ENCODE data around the gene ATP8A1. TPM values are rescaled to one million over a fixed set of nuclear protein-coding genes. Genes with fewer than 3 reads are reported as not detected.

Gene ATP8A1
- total and polyA plus RNA-seq, 2 of the 8 experiments (the other 6 are each of a cell fraction or from before 2014, with no cell fraction given), result 3.7 to 14.9 TPM

DNA sequence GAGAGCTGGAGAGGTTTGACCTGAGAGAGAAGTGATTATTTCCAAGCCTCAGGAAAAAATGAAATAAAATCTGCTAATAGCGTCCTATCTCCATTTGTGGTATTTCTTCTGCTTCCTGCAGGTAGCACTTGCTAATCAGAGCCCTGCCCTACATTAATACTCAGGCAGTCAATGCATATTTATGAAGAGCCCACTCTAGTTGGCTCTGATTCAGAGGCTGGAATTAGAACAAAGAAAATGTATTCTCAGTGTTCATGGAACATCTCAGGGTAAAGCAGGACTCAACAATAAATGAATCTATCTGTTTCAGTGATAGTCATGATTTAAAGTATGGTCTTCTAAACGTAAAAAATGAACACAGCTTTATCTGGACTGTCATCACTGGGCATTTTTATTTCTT, 1.4 kb upstream of the ATP8A1 start:
- FAIRE-seq (no peak), DNase-seq (ENCODE audit: low read depth in 1 of 2, low spot score in 2 of 2) (no peak)
- no peak overlapping the region for H2BK12ac ChIP-seq (ENCODE audit: low read depth, low read length)
- no peak overlapping the region for H2BK120ac ChIP-seq (replicated peaks; ENCODE audit: low read depth, low read length)
- POLR2A ChIA-PET (ENCODE audit: partially characterized antibody), result no interaction called here
- peak overlapping the region; percentile 88 for H3K4me2 ChIP-seq (ENCODE audit: insufficient read depth in 1 of 2, low read depth in 2 of 2, low read length in 2 of 2)
- H3K23me2 ChIP-seq (ENCODE audit: low read depth, low read length), result peaks cover 14% of the 10 kb centered on the region
- H4K20me1 ChIP-seq (replicated peaks in 1 of 2; ENCODE audit: control insufficient read depth in 1 of 2, insufficient read depth in 2 of 2, low read length in 2 of 2), result no peaks in the 10 kb centered on the region
- no peak overlapping the region for H3K18ac ChIP-seq (ENCODE audit: extremely low read depth, low read length)
- H3K27me3 ChIP-seq (replicated peaks in 1 of 4; ENCODE audit: control insufficient read depth in 3 of 4, extremely low read depth in 1 of 4, insufficient read depth in 3 of 4, low read length in 3 of 4), result peaks cover 0 to 2% (median 0%) of the 10 kb centered on the region in 4 experiments; a peak in 1 of 7 replicates
- H3K23ac ChIP-seq (ENCODE audit: insufficient read length), result no peak overlapping the region
- H2AFZ ChIP-seq (ENCODE audit: low read length), result no peak overlapping the region
- peaks cover 0 to 10% of the 10 kb centered on the region in 2 experiments; a peak in 1 of 4 replicates for H3K79me2 ChIP-seq (ENCODE audit: control insufficient read depth in 1 of 2, insufficient read depth in 2 of 2, low read length in 2 of 2)
- H2AK5ac ChIP-seq (ENCODE audit: low read depth, low read length), result no peak overlapping the region
- H3K14ac ChIP-seq (ENCODE audit: insufficient read length), result no peak overlapping the region
- H2BK15ac ChIP-seq (ENCODE audit: low read length), result no peak overlapping the region
- no peak overlapping the region for H3K4ac ChIP-seq (replicated peaks; ENCODE audit: insufficient read length, low read depth, low read length)
- H3K36me3 ChIP-seq (ENCODE audit: control insufficient read depth in 2 of 4, insufficient read depth in 4 of 4, low read length in 3 of 4), result no peaks in the 10 kb centered on the region
- H4K8ac ChIP-seq (ENCODE audit: extremely low read depth, insufficient read depth, low read length), result no peak overlapping the region
- H3K4me1 ChIP-seq (replicated peaks in 1 of 4; ENCODE audit: control insufficient read depth in 3 of 4, insufficient read depth in 4 of 4, low read length in 3 of 4), result peaks cover 0 to 10% (median 2%) of the 10 kb centered on the region in 4 experiments; a peak in 3 of 7 replicates
- H3K9me3 ChIP-seq (ENCODE audit: insufficient read depth in 2 of 2, low read depth in 1 of 2, low read length in 1 of 2), result no peaks in the 10 kb centered on the region
- no peak overlapping the region; a peak in 1 of 7 replicates for H3K9ac ChIP-seq (replicated peaks in 1 of 4; ENCODE audit: extremely low read depth in 1 of 4, low read depth in 3 of 4, low read length in 3 of 4)
- H3K79me1 ChIP-seq (ENCODE audit: low read depth, low read length), result no peaks in the 10 kb centered on the region
- WGBS, 2 experiments (ENCODE audit: extremely low coverage in 1 of 2, insufficient coverage in 1 of 2, insufficient read length in 1 of 2, insufficient replicate concordance in 2 of 2, low coverage in 1 of 2, low lambda C conversion rate in 2 of 2, missing lambda C conversion rate in 1 of 2), result 78% methylated on average over 2 of the region's 2 CpGs; no CpG with 5 or more reads in 1 of the 2 experiments
- H4K5ac ChIP-seq (ENCODE audit: insufficient read length, low read depth, low read length), result no peak overlapping the region
- H2BK5ac ChIP-seq (ENCODE audit: low read depth, low read length), result no peak overlapping the region
- H2BK20ac ChIP-seq (ENCODE audit: low read length), result no peak overlapping the region
- H3K56ac ChIP-seq (replicated peaks; ENCODE audit: insufficient read length, low read depth, low read length), result no peak overlapping the region
- CTCF ChIA-PET (ENCODE audit: partially characterized antibody), result no interaction called here
- H3K4me3 ChIP-seq (ENCODE audit: extremely low read depth in 1 of 4, insufficient read depth in 2 of 4, low read depth in 3 of 4, low read length in 4 of 4), result peak overlapping the region in 1 of 4 experiments; percentile 79; a peak in 2 of 8 replicates
- H3K27ac ChIP-seq (ENCODE audit: low read depth, low read length), result no peak overlapping the region
- H4K91ac ChIP-seq (replicated peaks; ENCODE audit: insufficient read length, low read length), result no peak overlapping the region
- TF ChIP-seq ZNF274 (IDR thresholded peaks at IDR 0.05; ENCODE audit: borderline replicate concordance, extremely low read depth, low read length) (no peak), HDAC2 (IDR thresholded peaks at IDR 0.05; ENCODE audit: borderline replicate concordance in 1 of 2, low read depth in 2 of 2, low read length in 2 of 2) (no peak), FOSL1 (IDR thresholded peaks at IDR 0.05; ENCODE audit: insufficient read depth, low read depth, low read length) (no peak), RFX5 (IDR thresholded peaks at IDR 0.05; ENCODE audit: borderline replicate concordance, low read depth, low read length) (no peak), CBX8 (IDR thresholded peaks at IDR 0.05; ENCODE audit: borderline replicate concordance, low read depth, low read length) (no peak), TCF12 (IDR thresholded peaks at IDR 0.05; ENCODE audit: low read depth, low read length) (no peak), PHF8 (conservative IDR thresholded peaks at IDR 0.05; ENCODE audit: low read depth, low read length) (no peak), NRF1 (IDR thresholded peaks at IDR 0.05; ENCODE audit: low read depth, low read length) (no peak), NANOG (IDR thresholded peaks at IDR 0.05; ENCODE audit: insufficient read depth, low read depth, low read length, poor library complexity, severe bottlenecking) (no peak), KDM4A (IDR thresholded peaks at IDR 0.05; ENCODE audit: low read depth, low read length, severe bottlenecking) (no peak), SRF (IDR thresholded peaks at IDR 0.05; ENCODE audit: low read depth, low read length) (no peak), POLR2AphosphoS5 (IDR thresholded peaks at IDR 0.05; ENCODE audit: low read depth, low read length) (no peak), SAP30 (IDR thresholded peaks at IDR 0.05; ENCODE audit: insufficient read depth, insufficient replicate concordance, low read length) (no peak), RBBP5 (IDR thresholded peaks at IDR 0.05; ENCODE audit: borderline replicate concordance, low read depth, low read length) (no peak)
